NCI-H748 (cell line): ENCODE results near the gene USP43.

Experiments used
- DNase-seq: peaks from one replicate; lab custom pipeline; 2025; ENCODE audit not compliant: unreplicated experiment; lab: John Stamatoyannopoulos, UW

USP43 gene

GRCh38 chr17:9771465-9771864 lies 126.1 kb downstream of the USP43 start:
- no peak for DNase-seq

GRCh38 chr17:9772658-9773057 lies 127.3 kb downstream of the USP43 start:
- DNase-seq, result no peak

- DNase-seq, result no peak
Measured at GRCh38 chr17:9776911-9777310, 131.6 kb downstream of the USP43 start.
